ENCODE results near the gene TLN1.

TLN1 gene

GRCh38 chr9:35660966-35661415 is 71.0 kb downstream of the TLN1 start:
- no peak for DNase-seq

GRCh38 chr9:35659340-35659739 is 72.7 kb downstream of the TLN1 start:
- DNase-seq = no peak

DNA sequence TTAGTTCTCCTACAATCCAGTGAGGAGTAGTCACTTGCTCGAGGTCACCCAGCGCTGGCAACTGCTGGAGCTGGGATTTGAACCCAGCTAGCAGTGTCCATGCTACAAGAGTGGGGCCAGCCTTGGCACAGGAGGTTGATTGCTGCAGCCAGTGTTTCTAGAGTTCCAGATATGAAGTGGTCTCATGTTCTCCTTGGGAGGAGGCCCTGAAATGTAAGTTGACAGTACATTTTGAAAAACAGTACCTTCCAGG is 73.1 kb downstream of the TLN1 start:
- no peak for DNase-seq

DNA sequence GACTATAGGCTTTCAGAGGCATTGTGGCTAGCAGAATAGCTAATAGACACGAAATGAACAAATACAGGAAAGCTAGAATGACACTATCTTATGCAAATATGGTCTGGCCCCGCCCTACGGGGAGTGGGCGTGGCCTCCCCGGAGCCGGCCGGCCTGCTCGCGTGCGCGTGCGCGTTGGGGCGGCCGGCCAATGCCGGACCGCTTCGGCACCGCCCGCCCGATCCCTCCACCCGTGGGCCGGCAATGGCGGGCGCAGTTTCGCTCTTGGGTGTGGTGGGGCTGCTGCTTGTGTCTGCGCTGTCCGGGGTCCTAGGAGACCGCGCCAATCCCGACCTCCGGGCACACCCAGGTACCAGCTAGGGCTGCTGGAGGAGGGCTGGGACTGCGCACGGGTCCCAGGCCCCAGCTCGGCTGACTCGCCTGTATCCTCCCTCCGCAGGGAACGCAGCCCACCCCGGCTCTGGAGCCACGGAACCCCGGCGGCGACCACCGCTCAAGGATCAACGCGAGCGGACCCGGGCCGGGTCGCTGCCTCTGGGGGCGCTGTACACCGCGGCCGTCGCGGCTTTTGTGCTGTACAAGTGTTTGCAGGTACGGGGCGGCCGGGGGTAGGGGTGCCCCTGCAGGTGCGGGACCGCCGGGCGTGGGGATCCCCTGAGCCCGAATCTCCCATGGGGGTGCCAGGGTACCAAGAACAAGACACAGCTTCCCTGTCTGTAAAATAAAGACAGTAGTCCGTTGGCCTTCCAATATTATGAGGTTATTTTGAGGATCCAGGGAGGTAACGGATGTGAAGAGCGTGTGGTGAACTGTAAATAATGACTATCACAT is 73.6 kb downstream of the TLN1 start, which contains the start of gene CCDC107:
CCDC107 (plus strand) TSS at position 156 of the 831 bp plus-strand sequence; CDS start at position 244, 88 bp downstream.
- peak; percentile 66 to 76 (median 73) for DNase-seq

DNA sequence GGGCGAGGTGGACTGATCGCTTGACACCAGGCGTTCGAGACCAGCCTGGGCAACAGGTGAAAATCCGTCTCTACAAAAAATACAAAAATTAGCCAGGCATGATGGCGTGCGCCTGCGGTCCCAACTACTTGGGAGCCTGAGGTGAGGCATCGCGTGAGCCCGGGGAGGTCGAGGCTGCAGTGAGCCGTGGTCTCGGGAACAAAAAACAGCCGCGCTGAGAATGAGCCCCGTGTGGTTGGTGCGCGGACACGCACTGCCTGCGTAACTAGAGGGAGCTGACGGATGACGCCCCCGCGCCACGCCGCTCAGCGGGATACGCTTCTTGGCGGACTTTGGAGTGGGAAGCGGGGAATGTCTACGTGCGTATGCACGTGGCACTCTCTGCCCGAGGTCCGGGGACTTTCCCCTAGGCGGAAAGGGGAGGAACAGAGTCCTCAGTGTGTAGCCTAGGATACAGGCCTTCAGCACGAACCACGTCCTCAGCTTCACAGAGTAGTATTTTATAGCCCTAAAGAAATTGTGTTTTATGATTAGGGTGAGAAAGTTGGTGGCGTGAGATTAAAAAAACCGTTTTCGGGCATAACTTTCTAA is 74.4 kb downstream of the TLN1 start, which contains the start of gene RMRP:
RMRP (minus strand) TSS at position 474 of the 591 bp plus-strand sequence.
- peak; percentile 55 to 77 (median 69) for DNase-seq

DNA sequence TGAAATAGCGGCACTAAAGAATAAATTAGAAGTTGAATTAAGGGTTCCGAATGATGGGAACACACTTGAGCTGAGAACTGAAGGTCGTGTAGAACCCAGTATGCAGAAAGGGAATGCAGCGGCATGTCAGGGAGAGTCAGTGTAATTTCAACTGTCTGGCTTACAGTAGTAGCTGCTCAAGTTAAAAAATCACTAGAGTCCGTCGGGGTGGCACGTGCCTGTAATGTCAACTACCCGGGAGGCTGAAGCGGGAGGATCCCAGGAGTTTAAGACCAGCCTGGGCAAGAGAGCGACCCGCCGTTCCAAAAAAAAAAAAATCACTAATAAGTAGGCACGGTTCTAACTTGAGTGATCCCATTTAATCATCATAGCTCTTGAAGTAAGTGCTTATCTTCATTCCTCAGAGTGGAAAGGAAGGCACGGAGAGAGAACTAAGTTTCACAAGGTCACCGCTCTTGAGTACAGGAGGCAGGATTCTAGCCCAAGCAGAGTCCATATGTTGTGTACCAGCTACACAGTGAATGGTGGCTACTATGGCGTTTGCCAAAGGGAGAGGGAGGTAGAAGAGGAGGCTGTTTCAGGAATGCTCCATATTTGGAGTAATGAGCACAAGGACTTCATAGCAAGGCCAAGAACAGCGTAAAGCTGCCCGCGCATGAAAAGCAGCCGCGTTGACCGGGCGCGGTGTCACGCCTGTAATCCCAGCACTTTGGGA is 75.0 kb downstream of the TLN1 start:
- no peak for DNase-seq

DNA sequence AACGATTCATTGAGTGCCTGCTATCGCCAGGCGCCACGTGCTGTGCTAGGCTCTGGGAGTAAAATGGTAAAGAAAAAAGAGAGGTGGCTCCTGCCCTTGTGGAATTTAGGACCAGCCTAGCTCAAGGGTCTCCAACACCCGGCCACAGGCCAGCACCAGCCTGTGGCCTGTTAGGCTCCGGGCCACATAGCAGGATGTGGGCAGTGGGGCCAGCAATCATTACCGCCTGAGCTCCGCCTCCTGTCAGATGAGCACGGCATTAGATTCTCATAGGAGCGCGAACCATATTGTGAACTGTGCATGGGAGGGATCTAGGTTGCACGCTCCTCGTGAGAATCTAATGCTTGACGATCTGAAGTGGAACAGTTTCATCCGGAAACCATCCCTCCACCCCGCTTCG is 75.6 kb downstream of the TLN1 start:
- no peak for DNase-seq

DNA sequence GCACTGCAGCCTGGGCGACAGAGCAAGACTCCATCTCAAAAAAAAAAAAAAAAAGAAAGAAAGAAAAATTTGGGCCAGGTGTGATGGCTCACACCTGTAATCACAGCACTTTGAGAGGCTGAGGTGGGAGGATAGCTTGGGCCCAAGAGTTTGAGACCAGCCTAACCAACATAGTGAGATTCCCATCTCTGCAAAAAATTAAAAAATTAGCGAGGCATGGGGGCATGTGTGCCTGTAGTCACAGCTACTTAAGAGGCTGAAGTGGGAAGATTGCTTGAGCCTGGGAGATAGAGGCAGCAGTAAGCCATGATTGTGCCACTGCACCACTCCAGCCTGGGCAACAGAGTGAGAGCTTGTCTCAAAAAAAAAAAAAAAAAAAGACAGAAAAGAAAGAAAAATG is 78.4 kb downstream of the TLN1 start:
- no peak for DNase-seq

GRCh38 chr9:35652829-35653209 is 79.2 kb downstream of the TLN1 start:
- no peak for DNase-seq

GRCh38 chr9:35651956-35652828 is 79.8 kb downstream of the TLN1 start:
- DNase-seq = no peak

- peak in 1 of 4 experiments; percentile 33 for DNase-seq
Observed at GRCh38 chr9:35650341-35651158, 81.4 kb downstream of the TLN1 start, which contains the start of gene SIT1. SIT1 (minus strand) TSS chr9:35650931; CDS start chr9:35650853, 78 bp downstream.

DNA sequence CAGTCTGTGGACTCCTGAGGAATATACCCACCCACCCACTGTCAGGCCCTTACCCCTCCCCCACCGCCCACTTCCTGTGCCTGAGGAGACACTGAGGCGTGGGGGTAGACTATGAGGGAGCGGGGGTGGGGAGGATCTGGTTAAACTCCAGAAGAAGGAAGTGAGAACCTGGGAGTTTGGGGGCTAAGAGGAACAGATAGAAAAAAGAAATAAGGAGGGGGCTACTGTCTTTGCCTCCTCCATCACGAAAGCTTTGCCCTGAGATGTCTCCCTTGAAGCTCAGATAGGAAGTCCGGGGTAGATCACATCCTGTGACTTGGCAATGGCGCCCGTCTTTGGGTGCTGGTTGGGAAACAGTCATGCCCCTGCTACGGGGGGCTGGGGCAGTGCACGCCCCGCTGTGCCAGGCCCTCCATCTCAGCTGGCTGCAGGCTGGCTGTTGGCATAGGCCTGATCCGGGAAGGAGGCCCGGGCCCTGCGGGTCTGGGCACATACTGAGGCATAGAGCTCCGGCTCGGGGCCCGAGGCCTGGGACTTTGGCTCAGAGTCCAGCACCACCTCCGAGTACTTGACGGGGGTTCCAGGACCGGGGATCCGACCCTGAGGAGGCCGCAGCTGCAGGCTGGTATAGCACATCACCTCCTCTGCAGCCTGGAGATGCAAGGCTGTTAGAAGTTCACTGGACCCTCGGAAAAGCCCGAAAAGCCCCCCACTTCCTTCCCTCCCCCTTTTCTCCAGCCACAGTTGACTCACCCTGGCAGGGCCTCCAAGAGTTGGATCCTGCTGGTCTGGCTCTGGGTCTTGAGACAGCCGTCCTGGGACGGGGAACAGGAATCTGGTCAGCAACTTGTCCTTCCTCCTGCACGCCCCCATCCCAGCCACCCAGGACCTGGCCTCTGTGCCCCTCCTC is 82.3 kb downstream of the TLN1 start:
- peak in 2 of 4 experiments; percentile 17 to 53 for DNase-seq

All from activated naive CD4-positive, alpha-beta T cell (primary cell).